Activated T-cell treated with anti-CD3 and anti-CD28 coated beads for 48 hours (primary cell): ENCODE measurements around the gene PTPRG.

Experiments used
- DNase-seq: peaks from one replicate; pipeline ENCODE4 v3.0.0-alpha.2; 2020; ENCODE audit warnings: low read depth

Gene PTPRG

GRCh38 chr3:62159056-62159708 lies 597.8 kb downstream of the PTPRG start:
- DNase-seq, result no peak

GRCh38 chr3:62159709-62160092 lies 598.3 kb downstream of the PTPRG start:
- DNase-seq, result no peak

GRCh38 chr3:62161371-62161770 lies 600.0 kb downstream of the PTPRG start:
- no peak for DNase-seq

GRCh38 chr3:62164196-62164595 lies 602.8 kb downstream of the PTPRG start:
- no peak for DNase-seq

GRCh38 chr3:62164746-62165145 lies 603.4 kb downstream of the PTPRG start:
- no peak for DNase-seq

GRCh38 chr3:62167566-62168262 lies 606.3 kb downstream of the PTPRG start:
- DNase-seq, result no peak

GRCh38 chr3:62168356-62168755 lies 607.0 kb downstream of the PTPRG start:
- DNase-seq, result no peak

GRCh38 chr3:62169906-62170660 lies 608.7 kb downstream of the PTPRG start:
- DNase-seq, result no peak

- DNase-seq, result no peak
Measured at GRCh38 chr3:62171789-62172188, 610.4 kb downstream of the PTPRG start.

GRCh38 chr3:62172199-62172598 lies 610.8 kb downstream of the PTPRG start:
- DNase-seq, result no peak

GRCh38 chr3:62173939-62174515 lies 612.7 kb downstream of the PTPRG start:
- DNase-seq, result no peak

- no peak for DNase-seq
Measured at GRCh38 chr3:62175161-62175560, 613.8 kb downstream of the PTPRG start.

GRCh38 chr3:62178032-62178431 lies 616.7 kb downstream of the PTPRG start:
- no peak for DNase-seq

GRCh38 chr3:62178739-62179600 lies 617.6 kb downstream of the PTPRG start:
- no peak for DNase-seq

GRCh38 chr3:62180514-62180913 lies 619.1 kb downstream of the PTPRG start:
- no peak for DNase-seq

GRCh38 chr3:62183087-62183486 lies 621.7 kb downstream of the PTPRG start:
- no peak for DNase-seq

- DNase-seq, result no peak
Measured at GRCh38 chr3:62183969-62184368, 622.6 kb downstream of the PTPRG start.

- DNase-seq, result no peak
Measured at GRCh38 chr3:62184559-62184958, 623.2 kb downstream of the PTPRG start.

GRCh38 chr3:62187022-62187431 lies 625.7 kb downstream of the PTPRG start:
- no peak for DNase-seq

- DNase-seq, result peak; percentile 38
Measured at GRCh38 chr3:62188681-62189375, 627.5 kb downstream of the PTPRG start.

- DNase-seq, result no peak
Measured at GRCh38 chr3:62189376-62189698, 628.0 kb downstream of the PTPRG start.
